Activated naive CD8-positive, alpha-beta T cell (primary cell): ENCODE measurements around the gene SRPK1.
"Not testable (repeated sequence)": the region's sequence is repeated elsewhere in the genome, so short reads cannot be mapped to it uniquely, and the experiment has no call there.

ENCODE experiments used
- H3K27ac Mint-ChIP-seq: one replicate; pipeline ENCODE4 v1.8.0; 2021; ENCODE audit warnings: mixed read lengths
- H3K27me3 Mint-ChIP-seq: one replicate; pipeline ENCODE4 v1.8.0; 2021; ENCODE audit warnings: mixed read lengths
- H3K36me3 Mint-ChIP-seq: one replicate; pipeline ENCODE4 v1.8.0; 2021; ENCODE audit warnings: mixed read lengths
- H3K4me1 Mint-ChIP-seq: one replicate; pipeline ENCODE4 v1.8.0; 2021; ENCODE audit warnings: low read depth, mixed read lengths
- H3K4me3 Mint-ChIP-seq: one replicate; pipeline ENCODE4 v1.8.0; 2021; ENCODE audit warnings: mild to moderate bottlenecking, mixed read lengths
- H3K9me3 Mint-ChIP-seq: one replicate; pipeline ENCODE4 v1.8.0; 2021; ENCODE audit warnings: low read depth, mixed read lengths

SRPK1 gene

GRCh38 chr6:35919085-35919826 lies 1.6 kb downstream of the SRPK1 start:
- H3K27me3 Mint-ChIP-seq: no peaks in the 10 kb centered on the region
- peak overlapping the region; percentile 98 for H3K27ac Mint-ChIP-seq
- peaks cover 15% of the 10 kb centered on the region for H3K36me3 Mint-ChIP-seq
- H3K4me1 Mint-ChIP-seq: peaks cover 37% of the 10 kb centered on the region
- H3K4me3 Mint-ChIP-seq: peak overlapping the region; percentile 100
- H3K9me3 Mint-ChIP-seq: no peaks in the 10 kb centered on the region

- Mint-ChIP-seq H3K4me1 (peaks cover 39% of the 10 kb centered on the region), H3K36me3 (peaks cover 26% of the 10 kb centered on the region), H3K4me3 (peak overlapping the region; percentile 59)
- H3K27ac Mint-ChIP-seq, H3K27me3 Mint-ChIP-seq, H3K9me3 Mint-ChIP-seq: not testable (repeated sequence)
These were observed 4.0 kb downstream of the SRPK1 start for GRCh38 chr6:35916893-35917292.

GRCh38 chr6:35916056-35916455 lies 4.8 kb downstream of the SRPK1 start:
- H3K9me3 Mint-ChIP-seq: no peaks in the 10 kb centered on the region
- peaks cover 31% of the 10 kb centered on the region for H3K36me3 Mint-ChIP-seq

GRCh38 chr6:35914536-35914935 lies 6.4 kb downstream of the SRPK1 start:
- Mint-ChIP-seq H3K36me3 (peaks cover 38% of the 10 kb centered on the region), H3K27ac (no peak overlapping the region), H3K27me3 (no peaks in the 10 kb centered on the region), H3K4me1 (peaks cover 28% of the 10 kb centered on the region), H3K9me3 (no peaks in the 10 kb centered on the region), H3K4me3 (no peak overlapping the region)

More at GRCh38 chr6:35916056-35916455, 4.8 kb downstream of the SRPK1 start:
- no peak overlapping the region for H3K27ac Mint-ChIP-seq
- no peak overlapping the region for H3K4me3 Mint-ChIP-seq
- H3K27me3 Mint-ChIP-seq: no peaks in the 10 kb centered on the region
- H3K4me1 Mint-ChIP-seq: peaks cover 32% of the 10 kb centered on the region

GRCh38 chr6:35911871-35912653 lies 8.8 kb downstream of the SRPK1 start:
- Mint-ChIP-seq H3K27me3 (no peaks in the 10 kb centered on the region), H3K4me3 (no peak overlapping the region), H3K36me3 (peaks cover 44% of the 10 kb centered on the region), H3K27ac (no peak overlapping the region), H3K4me1 (peaks cover 10% of the 10 kb centered on the region), H3K9me3 (peaks cover 11% of the 10 kb centered on the region)

GRCh38 chr6:35909571-35909970 lies 11.3 kb downstream of the SRPK1 start:
- H3K27ac Mint-ChIP-seq, H3K4me3 Mint-ChIP-seq, H3K4me1 Mint-ChIP-seq, H3K27me3 Mint-ChIP-seq: not testable (repeated sequence)
- Mint-ChIP-seq H3K36me3 (peaks cover 47% of the 10 kb centered on the region), H3K9me3 (peaks cover 11% of the 10 kb centered on the region)

- Mint-ChIP-seq H3K36me3 (peaks cover 46% of the 10 kb centered on the region), H3K9me3 (peaks cover 11% of the 10 kb centered on the region), H3K4me1 (peaks cover 12% of the 10 kb centered on the region)
- not testable (repeated sequence) for H3K4me3 Mint-ChIP-seq, H3K27me3 Mint-ChIP-seq, H3K27ac Mint-ChIP-seq
These were observed 12.0 kb downstream of the SRPK1 start for GRCh38 chr6:35908753-35909401.

- Mint-ChIP-seq H3K27me3 (no peaks in the 10 kb centered on the region), H3K4me3 (no peak overlapping the region), H3K36me3 (peaks cover 43% of the 10 kb centered on the region), H3K4me1 (peaks cover 13% of the 10 kb centered on the region), H3K9me3 (peaks cover 11% of the 10 kb centered on the region), H3K27ac (no peak overlapping the region)
These were observed 13.1 kb downstream of the SRPK1 start for GRCh38 chr6:35907750-35908149.

- Mint-ChIP-seq H3K27me3 (no peaks in the 10 kb centered on the region), H3K27ac (no peak overlapping the region), H3K9me3 (peaks cover 11% of the 10 kb centered on the region), H3K4me1 (peaks cover 12% of the 10 kb centered on the region), H3K4me3 (no peak overlapping the region), H3K36me3 (peaks cover 37% of the 10 kb centered on the region)
These were observed 14.4 kb downstream of the SRPK1 start for GRCh38 chr6:35906499-35906846.

- H3K27me3 Mint-ChIP-seq: no peaks in the 10 kb centered on the region
- no peak overlapping the region for H3K27ac Mint-ChIP-seq
- no peak overlapping the region for H3K4me3 Mint-ChIP-seq
- peaks cover 12% of the 10 kb centered on the region for H3K4me1 Mint-ChIP-seq
- H3K9me3 Mint-ChIP-seq: peaks cover 11% of the 10 kb centered on the region
- H3K36me3 Mint-ChIP-seq: peaks cover 34% of the 10 kb centered on the region
These were observed 14.9 kb downstream of the SRPK1 start for GRCh38 chr6:35905841-35906498.

- Mint-ChIP-seq H3K27ac (no peak overlapping the region), H3K4me1 (peaks cover 12% of the 10 kb centered on the region), H3K9me3 (peaks cover 11% of the 10 kb centered on the region)
These were observed 15.6 kb downstream of the SRPK1 start for GRCh38 chr6:35905141-35905785.

GRCh38 chr6:35903679-35904078 lies 17.2 kb downstream of the SRPK1 start:
- Mint-ChIP-seq H3K4me1 (peaks cover 12% of the 10 kb centered on the region), H3K27ac (no peak overlapping the region), H3K9me3 (peaks cover 6% of the 10 kb centered on the region), H3K27me3 (no peaks in the 10 kb centered on the region), H3K4me3 (no peak overlapping the region), H3K36me3 (peaks cover 25% of the 10 kb centered on the region)

More at GRCh38 chr6:35905141-35905785, 15.6 kb downstream of the SRPK1 start:
- Mint-ChIP-seq H3K4me3 (no peak overlapping the region), H3K27me3 (no peaks in the 10 kb centered on the region), H3K36me3 (peaks cover 34% of the 10 kb centered on the region)

GRCh38 chr6:35900448-35900847 lies 20.4 kb downstream of the SRPK1 start:
- Mint-ChIP-seq H3K4me3 (no peak overlapping the region), H3K9me3 (no peaks in the 10 kb centered on the region), H3K36me3 (peaks cover 21% of the 10 kb centered on the region), H3K27ac (peak overlapping the region; percentile 13), H3K4me1 (peaks cover 19% of the 10 kb centered on the region), H3K27me3 (no peaks in the 10 kb centered on the region)

GRCh38 chr6:35898003-35898402 lies 22.9 kb downstream of the SRPK1 start:
- H3K36me3 Mint-ChIP-seq: peaks cover 17% of the 10 kb centered on the region
- no peaks in the 10 kb centered on the region for H3K27me3 Mint-ChIP-seq
- peaks cover 28% of the 10 kb centered on the region for H3K4me1 Mint-ChIP-seq
- H3K9me3 Mint-ChIP-seq: no peaks in the 10 kb centered on the region
- H3K4me3 Mint-ChIP-seq: no peak overlapping the region
- no peak overlapping the region for H3K27ac Mint-ChIP-seq
